ENCODE measurements around the gene THBS2. TPM values are rescaled to one million over a fixed set of nuclear protein-coding genes. Genes with fewer than 3 reads are reported as not detected.

The THBS2 gene
- total RNA-seq, 4 donors from 2014 or later = 3.6 to 7.7 (median 4.8) TPM

DNA sequence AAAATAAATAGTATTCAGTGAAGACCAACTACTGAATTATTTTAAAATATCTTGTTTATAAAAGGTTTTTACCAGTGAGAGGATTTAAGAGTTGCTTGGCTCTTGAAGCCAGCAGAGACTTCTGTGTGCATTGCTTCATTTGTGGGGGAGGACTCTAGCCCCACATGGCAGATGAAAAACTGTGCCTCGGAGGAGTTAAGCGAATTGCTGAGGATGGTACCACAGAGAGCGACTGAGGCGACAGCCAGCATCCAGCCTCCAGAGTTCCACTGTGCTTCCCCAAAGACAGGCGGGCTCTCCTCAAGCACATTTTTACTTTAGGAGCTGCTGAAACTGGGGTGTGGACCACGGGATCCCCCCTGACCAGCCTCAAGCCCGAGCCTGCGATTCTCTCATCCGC, 80.7 kb downstream of the THBS2 start:
- DNase-seq = no peak
- in situ Hi-C loops (cut with MboI; ENCODE audit: low sequenced_read_pairs in 4 of 4) = no loop called here
- no peak overlapping the region for H3K27ac ChIP-seq

DNA sequence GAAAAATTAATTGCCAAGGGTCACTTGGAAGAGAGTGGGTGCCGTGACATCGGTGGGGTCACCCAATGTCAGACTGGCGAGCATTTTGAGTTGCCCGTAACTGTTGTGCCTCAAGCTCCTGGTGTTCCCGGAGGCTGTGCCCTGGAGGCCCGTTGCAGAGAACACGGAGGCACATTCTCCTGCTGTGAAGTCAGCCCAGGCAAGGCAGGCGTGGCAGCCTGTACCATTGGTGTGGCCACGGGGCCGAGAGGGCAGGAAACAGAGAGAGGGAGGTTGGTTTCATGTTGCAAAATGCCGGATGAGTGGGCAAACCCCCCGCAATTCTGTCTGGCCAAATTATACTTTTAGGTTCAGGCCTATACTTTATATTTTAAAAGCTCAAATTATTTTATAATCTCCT, 81.2 kb downstream of the THBS2 start:
- Histone ChIP-seq H3K9me3 (no peaks in the 10 kb centered on the region), H3K27me3 (peaks cover 0 to 7% (median 3%) of the 10 kb centered on the region in 3 donors), H3K27ac (no peak overlapping the region), H3K4me1 (no peaks in the 10 kb centered on the region), H3K4me3 (no peak overlapping the region), H3K36me3 (no peaks in the 10 kb centered on the region)
- in situ Hi-C loops (cut with MboI; ENCODE audit: low sequenced_read_pairs in 4 of 4) (no loop called here), intact Hi-C loops (cut with DNase I; ENCODE audit: low total_unique reads) (no loop called here)
- DNase-seq (no peak), ATAC-seq (no peak)
- TF ChIP-seq, protein P1, sequence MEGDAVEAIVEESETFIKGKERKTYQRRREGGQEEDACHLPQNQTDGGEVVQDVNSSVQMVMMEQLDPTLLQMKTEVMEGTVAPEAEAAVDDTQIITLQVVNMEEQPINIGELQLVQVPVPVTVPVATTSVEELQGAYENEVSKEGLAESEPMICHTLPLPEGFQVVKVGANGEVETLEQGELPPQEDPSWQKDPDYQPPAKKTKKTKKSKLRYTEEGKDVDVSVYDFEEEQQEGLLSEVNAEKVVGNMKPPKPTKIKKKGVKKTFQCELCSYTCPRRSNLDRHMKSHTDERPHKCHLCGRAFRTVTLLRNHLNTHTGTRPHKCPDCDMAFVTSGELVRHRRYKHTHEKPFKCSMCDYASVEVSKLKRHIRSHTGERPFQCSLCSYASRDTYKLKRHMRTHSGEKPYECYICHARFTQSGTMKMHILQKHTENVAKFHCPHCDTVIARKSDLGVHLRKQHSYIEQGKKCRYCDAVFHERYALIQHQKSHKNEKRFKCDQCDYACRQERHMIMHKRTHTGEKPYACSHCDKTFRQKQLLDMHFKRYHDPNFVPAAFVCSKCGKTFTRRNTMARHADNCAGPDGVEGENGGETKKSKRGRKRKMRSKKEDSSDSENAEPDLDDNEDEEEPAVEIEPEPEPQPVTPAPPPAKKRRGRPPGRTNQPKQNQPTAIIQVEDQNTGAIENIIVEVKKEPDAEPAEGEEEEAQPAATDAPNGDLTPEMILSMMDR (IDR thresholded peaks at IDR 0.05 in 4 of 5, conservative IDR thresholded peaks at IDR 0.05 in 1 of 5) = no peak
- TF ChIP-seq POLR2A (IDR thresholded peaks at IDR 0.05) = no peak

More for the DNA sequence above, 80.7 kb downstream of the THBS2 start:
- H3K36me3 ChIP-seq = no peaks in the 10 kb centered on the region
- no peak for TF ChIP-seq POLR2A (IDR thresholded peaks at IDR 0.05)
- TF ChIP-seq, protein P1 (IDR thresholded peaks at IDR 0.05 in 4 of 5, conservative IDR thresholded peaks at IDR 0.05 in 1 of 5) = no peak
- no peak overlapping the region for H3K4me3 ChIP-seq
- peaks cover 0 to 3% (median 3%) of the 10 kb centered on the region in 3 donors for H3K27me3 ChIP-seq
- ATAC-seq = no peak
- H3K9me3 ChIP-seq = no peaks in the 10 kb centered on the region
- intact Hi-C loops (cut with DNase I; ENCODE audit: low total_unique reads) = no loop called here
- H3K4me1 ChIP-seq = no peaks in the 10 kb centered on the region

DNA sequence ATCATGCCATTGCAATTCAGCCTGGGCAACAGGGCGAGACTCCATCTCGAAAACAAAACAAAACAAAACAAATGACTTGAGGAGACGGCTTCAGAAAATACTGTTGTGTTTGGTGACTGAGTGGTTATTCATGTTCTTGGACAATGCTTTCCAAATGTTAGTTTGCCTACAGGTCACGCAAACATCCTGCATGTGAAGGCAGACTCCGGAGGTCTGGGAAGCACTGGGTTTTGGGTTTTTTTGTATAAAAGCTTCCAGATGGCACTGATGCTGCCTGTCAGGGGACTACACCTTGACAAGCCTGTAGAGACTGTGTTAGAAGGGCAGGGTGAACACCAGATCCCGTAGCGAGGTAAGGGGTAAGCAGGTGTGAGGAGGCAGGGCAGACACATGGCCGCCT, 81.7 kb downstream of the THBS2 start:
- no peak overlapping the region for H3K4me3 ChIP-seq
- no peak overlapping the region for H3K27ac ChIP-seq
- H3K4me1 ChIP-seq = no peaks in the 10 kb centered on the region

DNA sequence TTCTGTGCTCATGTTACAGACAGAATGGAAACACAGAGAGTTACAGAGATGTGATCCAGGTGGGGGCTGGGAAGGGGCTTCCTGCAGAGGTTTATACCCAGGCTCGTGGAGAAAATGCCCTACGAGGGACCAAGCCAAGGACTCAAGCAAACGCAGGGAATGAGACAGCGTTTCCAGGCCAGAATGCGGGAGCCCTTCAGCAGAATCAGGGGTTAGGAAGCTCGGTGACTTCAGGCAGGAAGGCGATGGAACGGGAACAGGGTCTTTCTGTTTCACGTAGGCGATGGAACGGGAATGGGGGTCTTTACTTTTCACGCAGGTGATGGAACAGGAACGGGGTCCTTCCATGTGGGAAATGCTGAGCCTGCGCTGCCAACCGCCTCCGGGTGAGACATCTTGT, 82.6 kb downstream of the THBS2 start:
- intact Hi-C loops (cut with DNase I; ENCODE audit: low total_unique reads) = no loop called here
- no peak for ATAC-seq
- H3K27ac ChIP-seq = no peak overlapping the region
- TF ChIP-seq, protein P1 (IDR thresholded peaks at IDR 0.05 in 4 of 5, conservative IDR thresholded peaks at IDR 0.05 in 1 of 5) = no peak
- TF ChIP-seq POLR2A (IDR thresholded peaks at IDR 0.05) = no peak
- peaks cover 0 to 7% (median 3%) of the 10 kb centered on the region in 3 donors for H3K27me3 ChIP-seq
- H3K36me3 ChIP-seq = no peaks in the 10 kb centered on the region
- H3K4me3 ChIP-seq = no peak overlapping the region
- in situ Hi-C loops (cut with MboI; ENCODE audit: low sequenced_read_pairs in 4 of 4) = no loop called here
- no peaks in the 10 kb centered on the region for H3K9me3 ChIP-seq
- no peak for DNase-seq
- no peaks in the 10 kb centered on the region for H3K4me1 ChIP-seq

More for the DNA sequence above, 81.7 kb downstream of the THBS2 start:
- in situ Hi-C loops (cut with MboI; ENCODE audit: low sequenced_read_pairs in 4 of 4) (no loop called here), intact Hi-C loops (cut with DNase I; ENCODE audit: low total_unique reads) (no loop called here)
- no peaks in the 10 kb centered on the region for H3K9me3 ChIP-seq
- H3K27me3 ChIP-seq = peaks cover 0 to 7% (median 3%) of the 10 kb centered on the region in 3 donors
- no peak for DNase-seq
- no peak for ATAC-seq
- TF ChIP-seq, protein P1 (IDR thresholded peaks at IDR 0.05 in 4 of 5, conservative IDR thresholded peaks at IDR 0.05 in 1 of 5) = no peak
- TF ChIP-seq POLR2A (IDR thresholded peaks at IDR 0.05) = no peak
- no peaks in the 10 kb centered on the region for H3K36me3 ChIP-seq

DNA sequence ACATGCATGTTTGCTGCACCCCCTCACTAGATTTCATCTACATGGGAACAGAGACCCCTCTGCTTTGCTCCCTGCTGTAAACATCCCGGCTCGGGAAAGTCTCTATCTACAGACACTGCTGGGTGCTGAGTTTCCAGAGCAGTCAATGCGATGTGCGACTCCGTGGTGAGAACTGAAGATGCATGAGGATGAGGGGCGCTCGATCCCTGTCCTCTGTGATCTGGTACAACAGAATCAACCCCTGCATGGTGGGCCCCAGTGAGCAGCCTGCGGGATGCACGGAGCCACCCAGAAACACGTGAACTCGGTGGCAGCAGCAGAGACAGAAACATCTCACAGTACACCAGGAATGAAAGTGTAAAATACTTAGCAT, 83.1 kb downstream of the THBS2 start:
- TF ChIP-seq, protein P1 (IDR thresholded peaks at IDR 0.05 in 4 of 5, conservative IDR thresholded peaks at IDR 0.05 in 1 of 5) = no peak
- TF ChIP-seq POLR2A (IDR thresholded peaks at IDR 0.05) = no peak
- in situ Hi-C loops (cut with MboI; ENCODE audit: low sequenced_read_pairs in 4 of 4) (no loop called here), intact Hi-C loops (cut with DNase I; ENCODE audit: low total_unique reads) (no loop called here)
- Histone ChIP-seq H3K4me3 (no peak overlapping the region), H3K27ac (no peak overlapping the region), H3K36me3 (no peaks in the 10 kb centered on the region), H3K27me3 (peaks cover 0 to 7% (median 3%) of the 10 kb centered on the region in 3 donors), H3K9me3 (no peaks in the 10 kb centered on the region), H3K4me1 (no peaks in the 10 kb centered on the region)
- no peak for ATAC-seq
- no peak for DNase-seq
